RCC 7860 (cell line): ENCODE results near the gene CLDN7.
A peak's percentile ranks its signal among the peaks of the same experiment; 100 is the strongest.
"Not testable (repeated sequence)": the region's sequence is repeated elsewhere in the genome, so short reads cannot be mapped to it uniquely, and the experiment has no call there.

Experiments
- DNase-seq: peaks from one replicate; pipeline ENCODE4 v3.0.0-alpha.2; 2015; ENCODE audit warnings: low spot score
- FAIRE-seq: peaks from 2 replicates; lab custom pipeline; 2012; peaks lifted over from hg19 to GRCh38; lab: Jason Lieb, UNC

Gene CLDN7

DNA sequence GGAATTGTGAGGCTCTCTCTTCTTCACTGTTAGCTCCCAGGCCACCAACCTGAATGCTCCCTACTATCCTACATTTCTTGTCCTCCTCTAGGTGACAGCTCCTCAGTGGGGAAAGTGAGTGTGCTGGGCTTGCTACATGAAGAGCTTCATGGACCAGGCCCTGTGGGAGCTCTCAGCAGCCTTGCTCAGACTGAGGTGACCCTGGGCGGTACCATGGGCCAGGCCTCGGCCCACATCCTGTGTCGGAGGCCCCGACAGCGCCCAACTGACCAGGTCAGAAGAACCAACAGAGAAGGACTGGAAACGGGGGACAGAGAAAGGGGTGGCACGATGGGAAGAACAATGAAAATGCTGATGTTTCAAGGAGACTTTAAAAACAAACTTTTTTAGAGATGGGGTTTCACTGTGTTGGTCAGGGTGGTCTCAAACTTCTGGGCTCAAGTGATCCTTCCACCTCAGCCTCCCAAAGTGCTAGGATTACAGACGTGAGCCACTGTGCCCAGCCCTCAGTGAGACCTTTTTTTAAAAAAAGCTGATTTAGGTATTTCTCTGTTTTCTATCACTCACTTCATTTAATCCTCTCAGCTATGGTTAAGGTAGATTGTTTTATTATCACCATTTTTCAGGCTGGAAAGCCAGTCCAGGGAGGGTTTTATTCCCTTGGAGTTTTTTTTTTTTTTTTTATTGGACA is 5.4 kb downstream of the CLDN7 start:
- FAIRE-seq (no peak), DNase-seq (no peak)

DNA sequence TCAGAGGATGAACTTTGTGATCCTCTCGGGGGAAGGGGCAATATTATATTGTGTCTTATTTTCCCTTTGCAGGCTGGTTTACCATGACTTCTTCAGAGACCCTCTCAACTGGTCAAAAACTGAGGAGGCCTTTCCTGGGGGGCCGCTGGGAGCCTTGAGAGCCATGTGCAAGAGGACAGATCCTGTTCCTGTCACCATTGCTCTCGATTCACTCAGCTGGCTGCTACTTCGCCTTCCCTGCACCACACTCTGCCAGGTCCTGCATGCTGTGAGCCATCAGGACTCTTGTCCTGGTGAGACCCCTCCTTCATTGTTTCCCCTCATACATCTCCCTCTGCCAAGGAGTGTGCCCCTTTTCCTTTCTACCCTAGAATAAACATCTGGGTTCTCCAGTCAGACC is 7.8 kb downstream of the CLDN7 start:
- FAIRE-seq (no peak), DNase-seq (no peak)

DNA sequence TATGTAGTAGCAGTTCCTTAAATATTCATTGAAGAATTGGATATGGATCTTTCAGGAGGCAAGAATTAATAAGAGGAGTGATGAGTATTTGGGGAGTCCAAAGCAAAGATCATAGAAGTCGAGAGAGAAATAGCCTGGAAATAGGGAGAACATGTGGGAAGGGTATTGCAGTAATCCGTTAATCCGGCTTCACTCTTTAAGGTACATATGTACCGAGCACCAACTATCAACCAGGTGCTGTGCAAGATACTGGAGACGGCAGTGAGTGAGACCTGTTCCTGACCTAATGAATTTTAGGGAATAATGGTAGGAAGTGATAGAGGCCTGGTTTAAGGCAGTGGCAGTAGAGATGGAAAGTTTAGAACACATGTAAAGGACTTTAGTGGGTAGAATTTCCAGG is 9.2 kb downstream of the CLDN7 start:
- DNase-seq (no peak), FAIRE-seq (no peak)

DNA sequence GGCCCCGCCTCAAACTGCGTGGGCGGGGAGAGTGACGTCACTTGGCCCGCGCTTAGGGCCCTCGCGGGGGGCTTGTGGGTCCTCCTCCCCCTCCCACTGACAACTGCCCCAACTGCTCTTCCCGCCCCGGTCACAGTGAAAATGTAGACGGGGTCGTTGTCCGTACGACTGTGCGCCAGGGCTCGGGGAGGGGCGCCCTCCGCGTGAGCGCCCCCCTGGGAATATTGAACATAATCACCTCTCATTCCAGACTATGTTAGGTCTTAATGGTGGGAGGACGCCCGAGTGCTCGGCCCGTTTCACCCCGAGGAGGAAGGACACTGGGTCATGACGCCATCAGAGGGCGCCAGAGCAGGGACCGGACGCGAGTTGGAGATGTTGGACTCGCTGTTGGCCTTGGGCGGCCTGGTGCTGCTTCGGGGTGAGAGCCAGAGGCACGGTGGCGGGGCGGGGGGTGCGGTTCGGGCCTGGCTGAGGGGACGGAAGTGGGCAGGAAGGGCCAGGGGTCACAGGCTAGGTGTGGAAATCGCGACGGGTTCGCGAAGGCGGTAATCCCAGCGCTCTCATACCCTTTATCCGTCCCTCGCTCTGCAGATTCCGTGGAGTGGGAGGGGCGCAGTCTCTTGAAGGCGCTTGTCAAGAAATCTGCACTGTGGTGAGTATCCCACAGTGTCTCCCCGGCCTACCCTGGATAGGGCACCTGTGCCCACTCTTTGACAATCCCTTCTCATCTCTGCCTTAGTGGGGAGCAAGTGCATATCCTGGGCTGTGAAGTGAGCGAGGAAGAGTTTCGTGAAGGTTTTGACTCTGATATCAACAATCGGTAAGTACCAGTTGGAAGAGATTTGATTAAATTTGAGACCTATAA is 9.9 kb downstream of the CLDN7 start, which contains the start of gene ELP5:
TSS of gene ELP5 (plus strand) at position 40 of the 868 bp plus-strand sequence. CDS start at position 376, 336 bp downstream.
- DNase-seq (peak; percentile 79), FAIRE-seq (no peak)

DNA sequence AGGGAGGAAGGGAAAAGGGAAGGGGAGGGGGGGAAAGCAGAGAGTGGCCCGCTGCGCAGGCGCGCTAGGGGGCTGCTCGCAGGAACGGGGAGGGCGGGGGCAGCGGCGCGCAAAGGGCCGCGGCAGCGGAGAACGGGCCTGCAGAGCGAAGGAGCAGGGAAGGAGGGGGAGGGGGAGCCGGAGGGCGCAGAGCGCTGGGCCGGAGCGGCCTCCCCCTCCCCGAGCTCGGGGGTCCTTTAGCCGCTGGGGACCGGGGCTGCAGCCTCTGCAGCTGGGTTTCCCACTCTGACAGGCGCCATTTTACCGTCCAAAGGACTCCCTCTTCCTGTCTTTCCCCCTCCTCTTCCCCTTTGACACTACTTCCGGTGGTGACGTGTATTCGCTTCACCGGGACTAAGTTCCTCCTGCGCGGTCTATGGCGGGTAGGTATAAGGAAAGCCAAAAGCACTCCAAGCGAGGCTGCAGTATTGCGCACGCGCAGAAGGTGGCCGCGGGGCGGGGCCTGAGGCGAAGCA is 10.6 kb downstream of the CLDN7 start, which contains the start of gene CTDNEP1:
TSS of gene CTDNEP1 (minus strand) at position 74 of the 515 bp plus-strand sequence. CDS start 438 bp downstream, outside the sequence.
- FAIRE-seq = peak; percentile 85

DNA sequence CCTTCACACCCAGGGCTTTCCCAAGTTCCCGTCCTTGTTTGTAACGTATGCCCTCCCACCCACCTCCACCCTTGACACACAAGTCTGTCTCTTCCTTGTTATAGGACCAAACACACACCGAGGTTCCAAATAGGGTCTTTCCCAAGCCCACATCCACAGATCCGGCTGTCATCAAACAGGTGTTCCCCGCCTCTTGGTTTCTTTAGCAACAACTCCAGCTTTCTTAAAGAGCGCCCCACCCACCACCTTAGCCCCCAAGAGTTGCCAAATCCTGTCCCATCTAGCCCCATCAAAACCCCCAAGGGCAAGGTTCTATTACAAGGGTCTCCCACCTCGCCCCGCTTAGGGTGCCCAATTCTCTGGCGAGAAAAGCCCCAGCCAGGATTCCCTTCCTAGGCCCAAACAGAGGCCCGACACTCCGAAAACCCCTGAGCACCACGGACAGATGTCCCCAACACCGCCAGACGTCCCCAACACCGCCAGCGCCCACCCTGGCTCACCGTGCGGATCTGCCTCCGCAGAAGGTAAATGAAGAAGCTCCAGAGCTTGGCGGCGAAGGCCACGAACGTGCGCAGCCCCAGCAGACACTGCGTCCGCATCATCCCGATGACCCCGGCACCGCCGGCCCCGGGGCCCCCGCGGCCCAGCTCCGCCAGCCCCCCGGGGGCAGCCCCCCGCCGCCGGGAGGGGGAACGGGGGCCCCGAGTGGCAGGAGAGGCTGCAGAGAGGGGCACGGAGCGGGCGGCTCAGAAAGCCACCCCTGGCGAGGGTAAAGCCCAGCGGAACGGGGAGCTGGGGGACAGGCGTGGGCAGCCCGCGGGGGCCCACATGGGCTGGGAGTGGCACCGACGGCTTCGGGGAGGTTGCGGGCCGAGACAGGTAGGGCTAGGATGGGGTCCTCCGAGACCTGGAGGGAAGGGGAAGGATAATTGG is 11.3 kb downstream of the CLDN7 start:
- no peak for FAIRE-seq
- DNase-seq = no peak

More for the DNA sequence above, 10.6 kb downstream of the CLDN7 start, which contains the start of gene CTDNEP1:
- peak; percentile 98 for DNase-seq

DNA sequence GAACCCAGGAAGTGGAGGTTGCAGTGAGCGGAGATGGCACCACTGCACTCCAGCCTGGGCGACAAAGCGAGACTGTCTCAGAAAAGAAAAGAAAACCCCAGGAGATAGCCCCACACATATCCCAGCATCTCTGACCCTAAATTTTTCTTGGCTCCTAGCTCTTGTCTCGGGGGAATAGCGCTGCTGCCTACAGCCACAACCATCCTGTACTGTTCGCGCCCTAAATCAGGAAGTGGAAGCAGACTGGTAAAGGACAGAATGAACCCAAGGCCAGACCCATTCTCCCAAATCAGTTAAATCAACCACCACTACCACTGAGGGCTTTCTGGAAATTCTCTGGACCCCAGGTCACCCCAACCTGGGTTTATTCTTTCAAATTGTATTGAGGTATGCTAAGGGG is 12.4 kb downstream of the CLDN7 start:
- DNase-seq = no peak
- no peak for FAIRE-seq

DNA sequence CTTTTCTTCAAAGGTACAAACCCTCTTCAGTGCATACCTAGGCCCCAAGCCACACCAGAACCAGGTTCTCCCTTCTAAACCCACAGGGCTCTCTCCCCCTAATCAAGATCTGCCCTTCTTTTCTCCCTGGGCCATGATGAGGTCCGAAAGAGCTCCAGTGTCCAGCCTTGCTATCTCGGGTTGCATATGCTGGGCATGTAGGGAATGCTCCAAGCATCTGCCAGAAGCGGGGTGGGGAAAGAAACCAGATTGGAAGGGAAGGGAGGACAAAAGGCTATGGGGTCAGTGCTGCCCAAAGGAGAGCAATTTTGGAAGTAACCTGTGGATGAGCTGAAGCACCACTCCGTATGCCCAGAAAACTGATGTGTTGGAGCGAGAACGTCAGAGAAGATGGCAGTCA is 13.1 kb downstream of the CLDN7 start:
- DNase-seq = no peak
- no peak for FAIRE-seq

DNA sequence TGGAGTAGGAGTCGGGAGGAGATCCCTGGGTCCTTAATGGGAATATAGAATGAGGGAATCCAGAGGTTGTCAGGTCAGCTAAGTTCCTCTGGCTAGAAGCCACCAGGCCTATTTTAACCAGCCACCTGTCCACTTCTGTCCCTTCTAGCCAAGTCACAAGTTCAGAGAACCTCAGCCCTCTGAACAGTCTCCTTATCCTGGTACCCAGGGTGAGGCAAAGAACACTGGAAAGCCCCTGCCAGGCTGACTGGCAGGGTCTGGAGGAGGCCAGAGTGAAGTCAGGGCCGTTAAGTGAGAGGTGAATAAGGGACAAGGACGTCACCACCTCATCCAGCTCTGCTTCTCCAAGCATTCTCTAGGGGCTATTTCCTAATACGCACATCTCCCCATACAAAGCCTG is 13.5 kb downstream of the CLDN7 start:
- DNase-seq (no peak), FAIRE-seq (no peak)

DNA sequence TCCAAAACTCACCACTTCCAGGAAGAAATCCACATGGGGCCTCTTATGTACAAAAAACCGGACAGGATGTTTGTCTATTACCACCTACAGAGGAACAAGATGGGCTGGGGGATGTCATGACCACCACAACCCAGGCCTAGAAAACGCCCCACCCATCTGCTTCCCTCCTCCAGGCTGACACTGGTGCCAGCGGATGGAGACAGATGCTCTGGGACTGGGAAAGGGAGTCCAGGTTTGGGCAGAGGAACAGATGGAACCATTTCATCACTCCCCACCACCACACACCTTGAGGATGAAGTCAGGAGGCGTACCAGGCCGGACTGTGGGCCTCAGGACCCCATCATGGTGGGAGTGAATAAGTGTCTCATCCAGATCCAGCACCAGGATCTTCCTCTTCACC is 15.5 kb downstream of the CLDN7 start:
- DNase-seq (no peak), FAIRE-seq (no peak)

DNA sequence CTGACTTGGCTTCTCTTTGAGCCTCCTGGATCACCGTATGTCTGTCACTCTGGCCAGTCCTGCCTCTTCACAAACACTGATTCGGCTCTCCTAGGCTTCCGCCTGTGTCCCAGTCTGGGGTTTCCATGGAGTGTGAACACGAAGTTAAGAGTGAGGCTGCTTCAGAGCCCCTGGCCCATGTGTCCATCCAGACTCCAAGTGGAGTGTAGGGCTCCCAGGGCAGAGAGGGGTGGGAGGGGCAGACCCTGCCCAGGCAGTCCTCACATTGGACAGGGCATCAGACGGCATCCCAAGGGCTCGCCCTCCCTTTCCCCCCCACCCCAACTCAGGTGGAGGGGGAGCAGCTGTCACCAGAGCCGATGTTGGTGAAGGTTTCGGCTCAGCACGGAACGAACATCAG is 18.4 kb downstream of the CLDN7 start:
- not testable (repeated sequence) for FAIRE-seq

DNA sequence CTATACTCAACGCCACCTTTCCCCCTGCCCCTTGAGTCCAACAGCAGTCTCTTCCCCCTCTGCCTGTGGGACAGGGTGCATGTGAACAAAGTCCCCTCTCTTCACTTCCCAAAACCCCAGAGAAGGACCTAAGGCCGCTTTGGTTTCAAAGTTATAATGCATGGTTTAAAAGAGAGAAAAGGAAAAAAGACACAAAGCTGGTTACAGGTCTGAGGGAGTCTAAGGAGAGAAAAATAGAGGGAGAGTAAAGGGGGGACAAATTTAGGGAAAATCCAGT is 18.9 kb downstream of the CLDN7 start:
- DNase-seq = no peak
- FAIRE-seq = no peak

More for the DNA sequence above, 18.4 kb downstream of the CLDN7 start:
- not testable (repeated sequence) for DNase-seq

DNA sequence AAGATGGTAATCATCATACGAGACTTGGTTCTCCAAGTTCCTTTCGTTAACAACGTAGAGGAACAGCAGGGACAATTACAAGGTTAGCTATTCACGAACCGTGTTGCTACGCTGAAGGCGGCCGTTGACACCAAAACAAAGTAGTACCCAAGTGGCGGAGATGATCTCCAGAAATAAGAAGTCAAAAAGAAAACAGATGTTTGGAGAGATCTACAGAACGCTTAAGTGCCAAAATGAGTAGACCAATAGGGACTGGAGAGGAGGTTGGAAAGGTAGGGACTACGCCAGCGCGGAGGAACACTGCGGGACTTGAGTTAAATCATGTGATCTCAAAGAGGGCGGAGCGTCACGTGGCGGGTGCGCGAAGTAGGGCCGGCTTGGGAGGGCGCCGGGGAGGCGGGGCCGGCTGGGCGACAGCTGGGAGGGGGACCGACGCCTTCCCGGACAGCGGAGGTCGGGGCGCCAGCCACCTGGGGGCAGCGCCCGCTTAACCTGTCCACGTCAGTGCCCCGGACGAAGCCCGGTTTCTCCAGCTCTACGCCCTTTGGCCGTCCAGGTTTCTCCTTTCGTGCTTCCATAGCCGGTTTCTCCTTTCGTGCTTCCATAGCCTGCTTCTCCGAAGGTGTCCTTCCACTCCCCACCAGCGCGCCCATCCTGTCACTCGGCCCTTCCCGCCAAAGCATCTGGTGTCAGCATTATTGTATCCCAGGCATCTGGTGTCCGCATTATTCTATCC is 19.4 kb downstream of the CLDN7 start:
- DNase-seq (peak; percentile 71), FAIRE-seq (no peak)

DNA sequence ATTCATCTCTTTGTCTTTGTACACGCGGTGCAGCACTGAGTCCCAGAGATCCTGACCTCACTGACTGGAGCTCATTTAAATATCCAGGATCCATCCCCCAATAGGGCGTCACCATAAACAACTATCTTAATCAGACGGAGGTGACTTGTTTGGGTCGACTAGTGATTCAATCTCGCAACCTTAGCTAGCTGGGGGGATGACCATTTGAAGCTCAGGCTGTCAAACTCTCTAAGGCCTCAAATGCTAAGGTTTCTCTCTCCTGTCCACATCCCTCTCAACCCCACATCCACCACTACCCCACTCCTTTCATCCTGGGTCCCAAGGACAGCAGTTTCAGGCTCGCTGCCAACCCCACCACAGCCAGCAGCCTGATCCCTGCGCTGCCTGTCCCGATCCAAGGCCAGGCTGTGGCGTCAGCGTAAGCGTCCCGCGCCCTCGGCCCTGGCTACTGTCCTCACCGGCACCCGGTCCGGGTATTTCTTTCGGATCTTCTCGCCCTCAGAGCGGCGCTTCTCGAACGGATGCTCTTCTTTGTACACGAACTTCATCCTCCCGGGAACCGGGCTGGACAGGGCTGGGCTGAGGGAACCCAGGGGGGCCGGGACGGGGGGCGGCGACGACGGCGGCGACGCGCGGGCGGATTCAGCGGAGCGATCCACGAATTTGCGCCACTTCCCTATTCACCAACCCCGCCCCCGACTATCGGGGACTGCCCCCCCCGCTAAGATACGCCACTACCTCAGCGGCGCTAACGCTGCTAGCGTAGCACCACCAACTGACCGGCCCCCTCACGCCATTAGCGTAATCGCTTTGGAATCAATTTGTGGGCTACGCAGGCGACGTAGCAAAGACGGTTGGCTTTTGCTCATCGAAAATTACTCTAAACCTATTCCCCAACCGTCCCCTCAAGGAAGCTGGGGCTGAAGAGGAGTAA is 20.2 kb downstream of the CLDN7 start, which contains the start of gene GABARAP:
TSS of gene GABARAP (minus strand) at position 667 of the 934 bp plus-strand sequence. CDS start at position 548, 119 bp downstream.
- FAIRE-seq (peak; percentile 42), DNase-seq (peak; percentile 60)

DNA sequence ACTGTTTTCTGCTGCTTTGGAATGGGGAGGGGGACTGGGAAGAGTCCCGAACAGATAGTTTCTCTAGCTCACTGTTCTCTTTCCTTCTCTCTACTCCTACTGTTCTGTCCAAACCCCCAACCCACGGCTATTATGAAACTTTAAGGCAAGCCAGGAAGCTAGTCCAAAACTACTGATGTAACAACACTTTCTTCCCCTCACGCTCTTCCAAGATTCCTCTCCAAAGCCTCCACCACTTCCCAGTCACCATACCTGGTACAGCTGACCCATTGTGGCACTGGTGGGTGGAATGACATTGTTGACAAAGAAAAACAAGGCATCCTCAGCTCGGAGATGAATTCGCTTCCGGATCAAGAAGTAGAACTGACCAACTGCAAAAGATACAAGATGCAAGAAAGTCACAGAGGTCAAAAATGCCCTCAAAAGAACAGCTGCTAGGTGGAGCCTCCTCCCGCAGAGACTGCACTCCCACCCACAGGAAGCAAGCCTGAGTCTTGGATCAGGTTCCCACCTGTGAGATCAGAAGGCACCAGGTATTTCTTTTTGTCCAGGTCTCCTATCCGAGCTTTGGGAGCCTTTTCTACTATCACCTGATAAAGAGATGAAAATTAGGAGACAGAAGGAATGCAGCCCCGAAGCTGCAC is 21.1 kb downstream of the CLDN7 start:
- no peak for FAIRE-seq
- no peak for DNase-seq

DNA sequence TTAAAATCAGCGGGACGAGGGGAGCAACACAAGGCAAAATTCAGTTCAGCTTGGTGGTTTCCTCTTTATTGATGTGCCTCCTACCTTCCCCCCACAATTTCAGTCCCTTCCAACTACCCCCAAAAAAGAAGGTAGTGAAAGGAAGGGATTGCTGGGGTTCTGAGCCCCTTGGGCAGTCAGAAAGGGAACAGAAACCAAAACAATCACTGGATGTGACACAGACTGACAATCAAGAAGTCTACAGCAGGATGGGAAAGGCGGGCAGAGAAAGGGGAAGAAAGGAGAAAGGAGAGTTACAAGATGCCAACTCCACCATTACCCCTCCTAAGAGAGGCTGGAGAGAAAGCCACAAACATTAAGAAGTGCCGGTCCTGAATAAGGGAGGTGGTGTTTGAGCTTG is 21.9 kb downstream of the CLDN7 start:
- DNase-seq (no peak), FAIRE-seq (no peak)

DNA sequence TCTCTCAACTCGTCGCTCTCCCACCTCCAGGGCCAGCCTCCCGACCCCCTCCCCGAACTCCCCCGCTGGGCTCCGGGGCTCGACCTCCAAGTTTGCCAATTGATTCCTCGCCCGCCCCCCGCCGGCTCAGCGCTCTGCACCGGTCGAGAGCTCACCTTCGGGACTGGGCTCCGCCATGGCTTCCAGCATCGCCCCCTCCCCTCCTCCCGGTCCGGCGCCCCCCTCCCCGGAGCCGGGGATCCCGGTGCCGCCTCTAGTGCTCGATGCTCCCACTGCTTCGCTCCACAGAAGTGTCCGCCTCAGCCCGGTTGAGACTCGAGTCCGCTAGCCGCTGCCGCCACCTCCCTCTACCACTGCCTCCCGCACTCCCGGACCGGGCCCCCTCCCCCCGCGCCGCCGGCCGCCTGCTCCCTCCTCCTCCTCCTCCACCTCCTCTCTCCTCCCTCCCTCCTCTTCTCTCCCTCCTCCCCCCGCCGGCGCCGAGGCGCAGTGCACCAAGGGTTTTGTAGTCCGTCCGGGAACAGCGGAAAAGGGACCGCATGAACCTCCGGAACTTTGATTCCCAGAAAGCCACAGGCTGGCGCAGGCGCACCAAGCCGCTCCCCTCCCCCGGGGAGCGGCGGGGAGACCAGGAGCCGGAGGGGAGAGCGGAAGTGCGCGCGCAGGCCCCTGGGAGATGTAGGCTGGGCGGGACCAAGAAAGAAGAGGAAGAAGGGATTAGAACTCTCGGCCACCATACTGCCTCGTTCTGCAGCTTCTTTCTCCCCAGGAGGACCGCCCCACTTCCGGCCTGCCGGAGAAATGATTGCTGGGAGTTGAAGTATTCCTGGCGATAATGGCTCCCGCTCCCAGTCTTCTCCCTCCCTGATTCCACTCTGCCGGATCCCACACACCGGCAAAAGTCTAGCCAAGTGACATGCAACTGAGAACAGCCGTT is 22.9 kb downstream of the CLDN7 start, which contains the start of gene PHF23:
TSS of gene PHF23 (minus strand) at position 367 of the 937 bp plus-strand sequence. CDS start at position 189, 178 bp downstream.
- DNase-seq (peak; percentile 98), FAIRE-seq (peak; percentile 80)
